ENCODE data around the gene ITPR1.

DNA sequence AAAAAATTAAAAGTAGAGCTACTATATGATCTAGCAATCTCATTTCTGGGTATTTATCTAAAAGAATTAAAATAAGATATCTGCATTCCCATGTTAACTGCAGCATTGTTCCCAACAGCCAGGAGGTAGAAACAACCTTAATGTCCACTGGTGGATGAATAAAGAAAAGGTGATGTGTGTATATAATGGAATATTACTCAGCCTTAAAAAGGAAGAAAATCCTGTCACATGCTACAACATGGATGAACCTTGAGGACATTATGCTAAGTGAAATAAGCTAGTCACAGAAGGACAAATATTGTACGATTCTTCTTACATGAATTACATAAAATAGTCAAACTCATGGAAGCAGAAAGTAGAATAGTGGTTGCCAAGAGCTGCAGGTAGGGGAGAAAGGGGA, 366.6 kb downstream of the ITPR1 start:
- TF ChIP-seq, protein P1, sequence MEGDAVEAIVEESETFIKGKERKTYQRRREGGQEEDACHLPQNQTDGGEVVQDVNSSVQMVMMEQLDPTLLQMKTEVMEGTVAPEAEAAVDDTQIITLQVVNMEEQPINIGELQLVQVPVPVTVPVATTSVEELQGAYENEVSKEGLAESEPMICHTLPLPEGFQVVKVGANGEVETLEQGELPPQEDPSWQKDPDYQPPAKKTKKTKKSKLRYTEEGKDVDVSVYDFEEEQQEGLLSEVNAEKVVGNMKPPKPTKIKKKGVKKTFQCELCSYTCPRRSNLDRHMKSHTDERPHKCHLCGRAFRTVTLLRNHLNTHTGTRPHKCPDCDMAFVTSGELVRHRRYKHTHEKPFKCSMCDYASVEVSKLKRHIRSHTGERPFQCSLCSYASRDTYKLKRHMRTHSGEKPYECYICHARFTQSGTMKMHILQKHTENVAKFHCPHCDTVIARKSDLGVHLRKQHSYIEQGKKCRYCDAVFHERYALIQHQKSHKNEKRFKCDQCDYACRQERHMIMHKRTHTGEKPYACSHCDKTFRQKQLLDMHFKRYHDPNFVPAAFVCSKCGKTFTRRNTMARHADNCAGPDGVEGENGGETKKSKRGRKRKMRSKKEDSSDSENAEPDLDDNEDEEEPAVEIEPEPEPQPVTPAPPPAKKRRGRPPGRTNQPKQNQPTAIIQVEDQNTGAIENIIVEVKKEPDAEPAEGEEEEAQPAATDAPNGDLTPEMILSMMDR (IDR thresholded peaks at IDR 0.05; ENCODE audit: poor library complexity, severe bottlenecking), result no peak
- no peak for TF ChIP-seq EP300 (conservative IDR thresholded peaks at IDR 0.05; ENCODE audit: poor library complexity, severe bottlenecking)

Data from neural cell (in vitro differentiated cells).